Cardiac fibroblast (primary cell): ENCODE results near the gene GHRHR.

Experiments used
- DNase-seq, 2 donors: peaks; one replicate each; pipeline versions ENCODE4 v3.0.0 to v3.0.0-alpha.2; 2010; ENCODE audit warnings: low read depth in 2 of 2
- H3K4me3 ChIP-seq, 2 donors: replicated peaks in 1 of 2; 1 replicate in 1 of 2; 2 replicates in 1 of 2; pipeline ENCODE4 v1.5.1; 2011; ENCODE audit warnings: low read depth in 2 of 2, low read length in 2 of 2, mild to moderate bottlenecking in 2 of 2, moderate library complexity in 1 of 2
- CTCF ChIP-seq: IDR thresholded peaks from one replicate; pipeline ENCODE4 v1.5.1; 2011; ENCODE audit warnings: low read depth, mild to moderate bottlenecking, low read length, inconsistent platforms

Gene GHRHR

GRCh38 chr7:30963842-30964241 is at the start of gene GHRHR:
Gene GHRHR (plus strand): TSS chr7:30963953. CDS start chr7:30964069, 116 bp downstream.
- DNase-seq = no peak
- TF ChIP-seq CTCF = no peak
- H3K4me3 ChIP-seq = no peak within 1 kb of the TSS

- H3K4me3 ChIP-seq = no peak overlapping the region
- TF ChIP-seq CTCF = no peak
- peak; percentile 50 to 81 for DNase-seq
These were observed 49.2 kb upstream of the GHRHR start for GRCh38 chr7:30914596-30914995.

- DNase-seq = peak in 1 of 2 donors; percentile 32
- no peak for TF ChIP-seq CTCF
- H3K4me3 ChIP-seq = no peak overlapping the region
These were observed 48.6 kb upstream of the GHRHR start for GRCh38 chr7:30915005-30915601.

GRCh38 chr7:30915751-30916150 is 48.0 kb upstream of the GHRHR start:
- H3K4me3 ChIP-seq = no peak overlapping the region
- no peak for TF ChIP-seq CTCF
- DNase-seq = no peak

- no peak overlapping the region for H3K4me3 ChIP-seq
- no peak for TF ChIP-seq CTCF
- no peak for DNase-seq
These were observed 47.5 kb upstream of the GHRHR start for GRCh38 chr7:30916255-30916654.

- no peak overlapping the region for H3K4me3 ChIP-seq
- no peak for TF ChIP-seq CTCF
- DNase-seq = no peak
These were observed 47.0 kb upstream of the GHRHR start for GRCh38 chr7:30916767-30917166.

GRCh38 chr7:30917216-30917893 is 46.4 kb upstream of the GHRHR start:
- DNase-seq = no peak
- TF ChIP-seq CTCF = no peak
- no peak overlapping the region for H3K4me3 ChIP-seq
